Central memory CD4-positive, alpha-beta T cell (primary cell): ENCODE data around the gene EMILIN3.

Experiments used
- DNase-seq: peaks from one replicate; pipeline ENCODE4 v3.0.0; 2022
- total RNA-seq, 3 experiments: gene quantifications; one replicate each; lab custom pipeline; 2026; lab: John Stamatoyannopoulos, UW

Gene EMILIN3
- 0 to 0.04 (median 0) reads per million in 3 experiments for total RNA-seq

- no peak for DNase-seq
These were observed at the start of gene EMILIN3 for GRCh38 chr20:41366546-41367392. TSS of gene EMILIN3 (minus strand) at chr20:41366818. CDS start at chr20:41366634, 184 bp downstream.

- DNase-seq: no peak
These were observed 48.6 kb upstream of the EMILIN3 start for GRCh38 chr20:41415191-41415590.

GRCh38 chr20:41413169-41413568 lies 46.6 kb upstream of the EMILIN3 start:
- no peak for DNase-seq

- no peak for DNase-seq
These were observed 45.9 kb upstream of the EMILIN3 start for GRCh38 chr20:41412324-41413120.

GRCh38 chr20:41411391-41411847 lies 44.8 kb upstream of the EMILIN3 start:
- DNase-seq: no peak

GRCh38 chr20:41408986-41409385 lies 42.4 kb upstream of the EMILIN3 start:
- DNase-seq: no peak

GRCh38 chr20:41408156-41408794 lies 41.7 kb upstream of the EMILIN3 start:
- DNase-seq: no peak

GRCh38 chr20:41407607-41408006 lies 41.0 kb upstream of the EMILIN3 start:
- DNase-seq: no peak

- DNase-seq: no peak
These were observed 40.4 kb upstream of the EMILIN3 start for GRCh38 chr20:41406896-41407444.

GRCh38 chr20:41406353-41406752 lies 39.7 kb upstream of the EMILIN3 start:
- DNase-seq: no peak

- DNase-seq: no peak
These were observed 38.8 kb upstream of the EMILIN3 start for GRCh38 chr20:41405436-41405835.

- DNase-seq: no peak
These were observed 37.0 kb upstream of the EMILIN3 start for GRCh38 chr20:41403604-41404003.

GRCh38 chr20:41398408-41398807 lies 31.8 kb upstream of the EMILIN3 start:
- DNase-seq: no peak

- no peak for DNase-seq
These were observed 29.3 kb upstream of the EMILIN3 start for GRCh38 chr20:41395667-41396664.

- DNase-seq: no peak
These were observed 28.5 kb upstream of the EMILIN3 start for GRCh38 chr20:41394931-41395666.

GRCh38 chr20:41394081-41394480 lies 27.5 kb upstream of the EMILIN3 start:
- no peak for DNase-seq

- DNase-seq: no peak
These were observed 27.1 kb upstream of the EMILIN3 start for GRCh38 chr20:41393705-41394066.

- DNase-seq: no peak
These were observed 26.5 kb upstream of the EMILIN3 start for GRCh38 chr20:41392871-41393704.

GRCh38 chr20:41392295-41392694 lies 25.7 kb upstream of the EMILIN3 start:
- DNase-seq: no peak

- no peak for DNase-seq
These were observed 25.0 kb upstream of the EMILIN3 start for GRCh38 chr20:41391587-41392001.
